Cardiac fibroblast (primary cell): Measurements from ENCODE around the gene SPATS2L.

Source experiments
- DNase-seq, 2 donors: peaks; one replicate each; pipeline versions ENCODE4 v3.0.0 to v3.0.0-alpha.2; 2010; ENCODE audit warnings: low read depth in 2 of 2
- H3K4me3 ChIP-seq, 2 donors: replicated peaks in 1 of 2; 1 replicate in 1 of 2; 2 replicates in 1 of 2; pipeline ENCODE4 v1.5.1; 2011; ENCODE audit warnings: low read depth in 2 of 2, low read length in 2 of 2, mild to moderate bottlenecking in 2 of 2, moderate library complexity in 1 of 2
- CTCF ChIP-seq: IDR thresholded peaks from one replicate; pipeline ENCODE4 v1.5.1; 2011; ENCODE audit warnings: low read depth, mild to moderate bottlenecking, low read length, inconsistent platforms

Gene SPATS2L

GRCh38 chr2:200399636-200400035 is 93.1 kb downstream of the SPATS2L start:
- no peak for TF ChIP-seq CTCF
- DNase-seq = no peak
- no peak overlapping the region for H3K4me3 ChIP-seq

- H3K4me3 ChIP-seq = no peak overlapping the region
- DNase-seq = no peak
Measured at GRCh38 chr2:200403814-200404213, 97.3 kb downstream of the SPATS2L start.

GRCh38 chr2:200404615-200405014 is 98.1 kb downstream of the SPATS2L start:
- TF ChIP-seq CTCF = no peak
- no peak overlapping the region for H3K4me3 ChIP-seq
- no peak for DNase-seq

More at GRCh38 chr2:200403814-200404213, 97.3 kb downstream of the SPATS2L start:
- TF ChIP-seq CTCF = no peak

- TF ChIP-seq CTCF = no peak
- peak; percentile 79 to 90 for DNase-seq
- peak overlapping the region in 1 of 2 donors; percentile 36 for H3K4me3 ChIP-seq
Measured at GRCh38 chr2:200405599-200406298, 99.3 kb downstream of the SPATS2L start.

- peak; percentile 36 to 44 for DNase-seq
- TF ChIP-seq CTCF = no peak
- H3K4me3 ChIP-seq = no peak overlapping the region
Measured at GRCh38 chr2:200406379-200406778, 99.9 kb downstream of the SPATS2L start.

- no peak for TF ChIP-seq CTCF
- peak overlapping the region in 1 of 2 donors; percentile 19 for H3K4me3 ChIP-seq
- DNase-seq = peak; percentile 57 to 85
Measured at GRCh38 chr2:200408428-200409316, 102.2 kb downstream of the SPATS2L start.
